GM12878 (cell line): ENCODE data around the gene UBE2I. TPM values are rescaled to one million over a fixed set of nuclear protein-coding genes. Genes with fewer than 3 reads are reported as not detected.

ENCODE experiments used
- ATAC-seq: fragments of 200-7000 bp; cut with Tn5 transposase; 3 replicates; pipeline ENCODE4 v1.9.1; 2020; ENCODE audit warnings: mild to moderate bottlenecking, moderate library complexity
- BruUV-seq: library from RNA; stranded (reverse); fragments of 400-500 nt; replicated peaks from 2 replicates; lab custom pipeline; 2021; lab: Mats Ljungman, UMichigan
- CTCF ChIA-PET: fragments of 300-600 bp; sonication (Branson Sonifier 250); formaldehyde crosslinking; extraction: SDS; loops from one replicate; lab custom pipeline; 2021; ENCODE audit warnings: inconsistent platforms; lab: Yijun Ruan, JAX
- POLR2A ChIA-PET: fragments of 350-600 bp; formaldehyde crosslinking; extraction: SDS; loops from one replicate; lab custom pipeline; 2021; ENCODE audit warnings: inconsistent platforms; lab: Charles Lee
- RAD21 ChIA-PET: fragments of 300-600 bp; sonication (Branson Sonifier 250); formaldehyde crosslinking; loops from one replicate; lab custom pipeline; 2023; ENCODE audit warnings: antibody characterized with exemption; ENCODE audit not compliant: unreplicated experiment; lab: Charles Lee
- SMC1A ChIA-PET: fragments of 300-600 bp; sonication (Branson Sonifier 250); formaldehyde crosslinking; loops from one replicate; lab custom pipeline; 2023; ENCODE audit not compliant: unreplicated experiment, uncharacterized antibody; lab: Charles Lee
- DNase-seq: peaks from one replicate; pipeline ENCODE4 v3.0.0-alpha.2; 2011; ENCODE audit warnings: low read depth, low spot score
- FAIRE-seq: peaks from 3 replicates; lab custom pipeline; 2011; peaks lifted over from hg19 to GRCh38; lab: Jason Lieb, UNC
- H2AFZ ChIP-seq: 2 replicates; pipeline ENCODE4 v1.6.0; 2011; ENCODE audit warnings: low read depth, low read length, control low read depth; ENCODE audit not compliant: control insufficient read depth
- H3K27ac ChIP-seq: 2 replicates; pipeline ENCODE4 v1.5.1; 2011; ENCODE audit warnings: control low read depth; ENCODE audit not compliant: control insufficient read depth, insufficient read depth
- H3K27me3 ChIP-seq, 2 experiments: replicated peaks in 1 of 2; 2 replicates each; pipeline versions ENCODE4 v1.6.0 to v1.6.1; 2011; ENCODE audit warnings: low read length in 1 of 2; ENCODE audit not compliant: control insufficient read depth in 2 of 2, insufficient read depth in 2 of 2
- H3K36me3 ChIP-seq, 2 experiments: 2 replicates each; pipeline ENCODE4 v1.5.1; 2011; ENCODE audit warnings: low read length in 1 of 2; ENCODE audit not compliant: control insufficient read depth in 2 of 2, insufficient read depth in 2 of 2
- H3K4me1 ChIP-seq: 2 replicates; pipeline ENCODE4 v1.6.1; 2011; ENCODE audit warnings: mild to moderate bottlenecking, low read length, moderate library complexity, mixed read lengths; ENCODE audit not compliant: control insufficient read depth, insufficient read depth
- H3K4me2 ChIP-seq: 2 replicates; pipeline ENCODE4 v1.6.0; 2011; ENCODE audit warnings: control low read depth; ENCODE audit not compliant: control insufficient read depth, insufficient read depth
- H3K4me3 ChIP-seq: fragments of 200-600 bp; sonication (generic); 2 replicates; pipeline ENCODE4 v1.5.1; 2016
- H3K79me2 ChIP-seq: 2 replicates; pipeline ENCODE4 v1.6.0; 2011; ENCODE audit warnings: low read length; ENCODE audit not compliant: control insufficient read depth, insufficient read depth
- H3K9ac ChIP-seq: 2 replicates; pipeline ENCODE4 v1.8.0; 2011; ENCODE audit warnings: low read length, control low read depth, mixed read lengths; ENCODE audit not compliant: control insufficient read depth, insufficient read depth
- H3K9me3 ChIP-seq: replicated peaks from 3 replicates; pipeline ENCODE4 v1.5.1; 2011; ENCODE audit warnings: mild to moderate bottlenecking, low read length; ENCODE audit not compliant: control insufficient read depth, insufficient read depth
- H4K20me1 ChIP-seq: 2 replicates; pipeline ENCODE4 v1.6.0; 2011; ENCODE audit not compliant: control insufficient read depth, insufficient read depth
- EED ChIP-seq: sonication (generic); IDR thresholded peaks from 2 replicates; pipeline ENCODE4 v1.6.1; 2016; ENCODE audit warnings: antibody characterized with exemption, low read depth
- NFIC ChIP-seq: IDR thresholded peaks from 2 replicates; pipeline ENCODE4 v1.6.1; 2012; ENCODE audit warnings: low read depth, mild to moderate bottlenecking, inconsistent platforms, low read length, moderate library complexity
- POLR2A ChIP-seq: IDR thresholded peaks from 2 replicates; pipeline ENCODE4 v1.6.1; 2011; ENCODE audit warnings: low read depth, mild to moderate bottlenecking, low read length
- RAD51 ChIP-seq: fragments of 450-650 bp; IDR thresholded peaks from 2 replicates; pipeline ENCODE4 v1.6.1; 2016; ENCODE audit warnings: moderate library complexity, mild to moderate bottlenecking, inconsistent platforms
- SMARCA5 ChIP-seq: fragments of 450-650 bp; IDR thresholded peaks from 2 replicates; pipeline ENCODE4 v1.6.1; 2017; ENCODE audit warnings: mild to moderate bottlenecking
- ZBTB33 ChIP-seq: fragments of 450-650 bp; IDR thresholded peaks from 2 replicates; pipeline ENCODE4 v1.6.1; 2017; ENCODE audit warnings: mild to moderate bottlenecking
- WGBS: methylation state at CpG from one replicate; pipeline ENCODE4 v1.1.6; 2016; ENCODE audit warnings: low lambda C conversion rate; ENCODE audit not compliant: insufficient replicate concordance, insufficient coverage; ENCODE audit errors: missing lambda C conversion rate; 5-methylcytosine and 5-hydroxymethylcytosine counted together
- in situ Hi-C: fragments of 300-500 bp; cut with MboI; formaldehyde crosslinking; loops from 9 replicates; pipeline ENCODE4 v1.14.3; 2018; ENCODE audit warnings: mixed read lengths
- intact Hi-C: fragments of 100-400 bp; cut with micrococcal nuclease; formaldehyde crosslinking; loops from one replicate; pipeline ENCODE4 v1.14.2; 2022; ENCODE audit not compliant: unreplicated experiment
- polyA plus RNA-seq, 11 experiments: library from polyadenylated mRNA; depleted of rRNA in 4 of 11; unstranded in 6 of 11; stranded (reverse) in 5 of 11; fragments of >200 nt; fragmentation: Nextera tagmentation in 4 of 11; fragmentation: Illumina TruSeq in 1 of 11; extraction: Ambion mirVana in 4 of 11; extraction: Trizol in 1 of 11; gene quantifications; 1 replicate in 1 of 11; 2 replicates in 10 of 11; pipeline versions ENCODE4 v1.2.1 to v1.2.3, GENCODE V29; 2011 to 2016; ENCODE audit warnings: inconsistent platforms in 2 of 11, missing spikeins in 2 of 11, low read depth in 1 of 11
- total RNA-seq, 4 experiments: library from RNA; depleted of rRNA in 3 of 4; stranded (reverse); fragments of >200 nt in 3 of 4; fragmentation: Illumina TruSeq in 1 of 4; extraction: Trizol in 1 of 4; gene quantifications; 2 replicates each; pipeline versions ENCODE4 v1.2.1 to v1.2.3, GENCODE V29; 2013 to 2021

UBE2I gene
- total and polyA plus RNA-seq, 10 of the 15 experiments (the other 5 are each of a cell fraction or from before 2014, with no cell fraction given) = 47.5 to 243 (median 194) TPM

- TF ChIP-seq ZBTB33 (no peak), RAD51 (no peak)
Observed at GRCh38 chr16:1323296-1324239, 14.1 kb downstream of the UBE2I start (continued).

- RAD21 ChIA-PET = no interaction called here
- Histone ChIP-seq H3K4me1 (peaks cover 3% of the 10 kb centered on the region; the same call in 1 of the 2 replicates), H3K27ac (no peak overlapping the region), H3K4me3 (no peak overlapping the region), H3K4me2 (no peak overlapping the region), H3K79me2 (no peaks in the 10 kb centered on the region), H3K27me3 (no peaks in the 10 kb centered on the region), H3K36me3 (peaks cover 8 to 28% of the 10 kb centered on the region in 2 experiments; a peak in 3 of 4 replicates), H2AFZ (no peak overlapping the region), H3K9ac (no peak overlapping the region), H3K9me3 (no peaks in the 10 kb centered on the region), H4K20me1 (0 out of 2 replicates have a peak, but pooled peaks cover 2% of the 10 kb centered on the region)
- SMC1A ChIA-PET = no interaction called here
- 86% methylated on average over 20 of the region's 22 CpGs for WGBS
- DNase-seq (no peak), ATAC-seq (no peak), FAIRE-seq (no peak)
- no TSS peak for BruUV-seq
- TF ChIP-seq EED (no peak), SMARCA5 (no peak), NFIC (no peak), POLR2A (peak; percentile 47; the same call in 1 of the 2 replicates)
- POLR2A ChIA-PET = no interaction called here
- in situ Hi-C loops = no loop called here
- CTCF ChIA-PET = no interaction called here
- intact Hi-C loops = no loop called here
Observed at GRCh38 chr16:1324286-1324826, 14.9 kb downstream of the UBE2I start.
